CD4-positive, alpha-beta T cell treated with Interleukin-2 at 100 ng/mL for 4 hours (primary cell): ENCODE results near the gene DOCK1.

ENCODE experiments used
- DNase-seq: peaks from one replicate; pipeline ENCODE4 v3.0.0-alpha.2; 2020; ENCODE audit warnings: low spot score

Gene DOCK1

DNA sequence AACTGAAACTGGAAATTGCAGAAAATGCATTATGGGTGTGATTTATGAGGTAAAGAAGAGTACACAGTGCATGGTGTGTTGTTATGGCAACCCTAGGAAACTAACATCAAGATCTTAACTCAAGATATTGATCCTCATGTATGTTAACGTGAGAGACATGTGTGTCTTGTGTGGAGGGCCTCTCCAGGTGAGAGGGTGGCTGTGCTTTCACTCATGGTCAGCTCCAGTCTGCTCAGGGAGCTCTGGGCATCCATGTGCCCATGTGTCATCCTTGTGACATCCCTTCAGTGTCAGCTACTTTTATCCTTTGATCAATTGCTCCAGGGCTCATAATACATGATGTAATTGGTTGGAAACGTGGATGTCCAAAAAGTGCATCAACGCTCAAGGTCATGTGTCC lies 316.1 kb downstream of the DOCK1 start:
- no peak for DNase-seq

DNA sequence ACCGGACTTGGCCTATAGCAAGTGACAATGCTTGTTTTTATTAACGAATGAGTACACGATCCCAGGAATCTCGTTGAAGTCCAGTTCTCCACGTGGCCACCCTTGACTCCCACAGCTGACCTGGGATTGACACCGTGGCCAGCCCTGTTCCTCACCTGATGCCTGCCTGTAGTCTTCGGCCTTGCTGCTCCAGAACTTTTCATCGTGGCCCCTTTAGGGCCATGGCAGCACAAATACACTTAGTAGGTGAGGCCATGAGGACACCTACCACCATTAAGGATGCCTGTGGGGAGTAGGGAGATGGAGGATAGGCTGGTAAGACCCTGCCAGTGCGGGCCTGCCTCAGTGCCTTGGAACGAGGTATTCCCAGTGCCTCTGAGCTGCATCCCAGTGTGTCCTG lies 321.8 kb downstream of the DOCK1 start:
- DNase-seq: no peak

- DNase-seq: no peak
Observed at GRCh38 chr10:127227663-127228062, 322.4 kb downstream of the DOCK1 start.

DNA sequence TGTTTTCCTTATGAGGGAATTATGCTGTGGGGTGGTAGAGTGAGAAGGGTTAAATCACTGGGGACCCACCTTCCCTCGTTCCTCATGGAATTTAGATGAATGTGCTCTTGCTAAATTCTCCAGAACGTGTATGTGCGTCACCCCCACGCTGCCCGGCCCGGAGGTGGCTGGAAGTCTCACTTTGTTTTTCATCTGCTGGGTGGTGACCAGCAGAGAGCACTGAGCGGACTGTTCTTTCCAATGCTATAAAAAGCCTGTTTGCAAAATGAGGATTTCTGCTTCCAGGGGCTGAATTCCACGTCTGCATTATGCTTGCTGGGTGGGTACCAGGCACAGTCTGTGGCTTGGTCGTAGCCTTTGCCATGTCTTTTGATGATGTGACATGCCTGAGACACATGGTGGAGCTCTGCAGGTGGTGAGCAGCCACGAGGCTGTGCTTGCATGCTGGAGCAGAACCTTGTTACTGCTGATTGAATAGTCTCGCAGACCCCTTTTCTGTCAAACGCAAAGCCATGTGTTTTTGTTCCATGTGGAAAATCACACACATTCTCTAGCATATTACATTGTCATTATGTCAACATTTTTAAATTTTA lies 323.1 kb downstream of the DOCK1 start:
- DNase-seq: no peak

DNA sequence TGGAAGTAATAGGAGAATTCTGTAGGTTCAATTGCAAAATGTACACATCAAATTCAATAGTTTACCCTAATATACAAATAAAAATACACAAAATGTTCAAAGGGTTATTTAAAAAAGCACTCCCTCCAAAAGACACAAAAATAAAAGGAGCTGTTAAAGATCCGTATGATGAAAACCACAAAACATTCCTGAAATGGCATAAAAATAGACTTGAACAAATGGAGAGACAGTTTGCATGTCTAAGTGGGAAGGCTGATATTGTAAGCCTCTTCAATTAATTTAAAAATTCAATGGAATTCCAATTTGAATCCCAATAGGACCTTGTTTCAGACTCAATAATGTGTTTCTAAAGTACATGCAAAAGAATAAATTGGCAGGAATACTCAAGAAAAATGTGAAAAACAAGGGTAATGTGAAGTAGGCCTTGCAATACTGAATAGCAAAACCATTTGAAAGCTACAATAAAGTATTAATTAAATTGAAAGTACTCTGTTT lies 329.1 kb downstream of the DOCK1 start:
- no peak for DNase-seq

DNA sequence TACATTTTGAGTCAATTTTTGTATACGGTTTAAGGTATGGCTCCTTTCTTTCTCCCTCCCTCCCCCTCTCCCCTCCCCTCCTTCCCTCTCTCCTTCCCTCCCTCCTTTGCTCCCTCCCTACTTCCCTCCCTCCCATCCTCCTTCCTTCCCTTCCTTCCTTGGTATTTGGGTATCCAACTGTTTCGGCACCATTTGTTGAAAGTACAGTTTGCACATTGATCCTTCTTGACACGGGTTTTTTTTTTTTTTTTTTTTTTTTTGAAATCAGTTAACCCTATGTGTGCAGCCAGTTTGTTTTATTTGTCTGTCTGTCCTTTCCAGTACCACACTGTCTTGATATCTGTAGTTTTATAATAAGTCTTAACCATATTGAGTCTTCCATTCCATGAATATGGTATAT lies 331.0 kb downstream of the DOCK1 start:
- DNase-seq: no peak

DNA sequence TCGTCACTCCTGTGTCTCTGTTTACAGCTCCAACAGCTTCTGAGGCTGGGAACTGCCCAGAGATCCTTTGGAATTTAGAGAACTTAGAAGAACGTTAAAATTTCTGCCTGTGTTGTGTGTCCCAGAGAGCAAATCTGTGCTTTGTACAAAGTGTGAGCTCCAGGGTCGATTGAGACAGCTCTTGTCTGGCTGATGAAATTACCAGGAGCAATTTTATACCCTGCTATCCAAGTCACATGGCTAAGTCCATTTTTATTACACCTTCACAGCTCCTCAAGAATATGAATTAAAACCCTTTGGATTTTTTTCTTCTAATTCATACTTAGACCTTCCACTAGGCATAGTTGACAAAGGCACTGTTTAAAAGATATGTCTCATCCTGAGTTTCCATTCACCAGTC lies 337.7 kb downstream of the DOCK1 start:
- DNase-seq: no peak

- DNase-seq: peak; percentile 4
Observed at GRCh38 chr10:127243490-127244272, 338.5 kb downstream of the DOCK1 start.

GRCh38 chr10:127245456-127245855 lies 340.2 kb downstream of the DOCK1 start:
- no peak for DNase-seq

DNA sequence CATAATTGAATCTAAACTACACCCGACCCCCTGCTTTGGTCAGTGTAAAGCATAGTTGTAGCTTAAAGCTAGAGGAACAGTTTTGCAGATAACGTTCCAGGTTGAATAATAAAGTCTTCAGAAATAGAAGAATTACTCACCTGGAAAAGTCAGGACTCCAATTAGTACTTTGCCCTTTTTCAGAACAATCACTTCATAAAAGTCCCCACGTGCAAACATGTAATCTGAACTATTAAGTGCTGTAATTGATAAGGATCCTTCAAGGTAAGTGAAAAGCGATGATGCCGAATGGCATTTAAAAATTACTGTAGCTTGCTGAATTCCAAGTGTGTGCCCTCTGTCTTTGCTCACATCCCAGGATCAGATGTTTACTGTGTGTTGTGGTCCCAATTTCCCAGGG lies 344.8 kb downstream of the DOCK1 start:
- no peak for DNase-seq

- no peak for DNase-seq
Observed at GRCh38 chr10:127252818-127253217, 347.6 kb downstream of the DOCK1 start.

- no peak for DNase-seq
Observed at GRCh38 chr10:127254276-127254675, 349.0 kb downstream of the DOCK1 start.

DNA sequence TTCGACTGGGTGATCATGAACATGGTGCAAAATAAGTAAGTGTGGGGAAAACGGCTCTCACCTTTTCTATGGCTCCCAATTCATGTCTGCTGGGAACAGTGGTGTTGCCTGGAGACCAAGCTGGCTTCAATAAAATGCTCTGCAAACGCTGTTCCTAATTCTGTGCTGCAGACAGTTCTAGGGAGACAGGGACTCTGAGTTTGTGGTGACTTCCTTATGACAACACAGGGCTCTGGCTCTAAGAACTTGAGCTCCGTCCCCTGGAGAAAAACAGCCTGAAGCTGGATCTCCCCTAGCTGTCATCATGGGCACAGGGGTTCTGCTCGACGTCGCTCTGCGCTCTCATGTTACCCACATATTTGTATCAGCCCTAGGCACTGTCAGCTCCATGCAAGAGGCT lies 352.2 kb downstream of the DOCK1 start:
- no peak for DNase-seq

DNA sequence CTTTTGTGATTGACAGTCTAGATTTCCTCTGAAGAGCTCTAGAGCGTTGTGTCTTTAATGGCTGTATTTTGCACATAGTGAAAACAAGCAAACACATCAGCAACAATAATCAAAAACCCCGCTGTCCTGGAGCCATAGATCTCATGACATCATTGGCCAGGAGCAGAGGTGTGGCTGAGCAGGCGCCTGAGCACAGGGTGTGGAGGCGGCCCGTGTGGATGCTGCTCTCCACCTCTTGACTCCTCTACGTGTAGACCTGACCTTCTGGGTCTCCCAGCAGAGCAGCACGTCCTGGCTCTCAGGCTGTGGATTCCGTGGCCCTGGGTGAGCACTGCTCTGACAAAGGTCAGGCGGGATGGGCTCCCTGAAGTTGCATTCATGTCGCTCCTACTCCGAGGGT lies 354.1 kb downstream of the DOCK1 start:
- no peak for DNase-seq

DNA sequence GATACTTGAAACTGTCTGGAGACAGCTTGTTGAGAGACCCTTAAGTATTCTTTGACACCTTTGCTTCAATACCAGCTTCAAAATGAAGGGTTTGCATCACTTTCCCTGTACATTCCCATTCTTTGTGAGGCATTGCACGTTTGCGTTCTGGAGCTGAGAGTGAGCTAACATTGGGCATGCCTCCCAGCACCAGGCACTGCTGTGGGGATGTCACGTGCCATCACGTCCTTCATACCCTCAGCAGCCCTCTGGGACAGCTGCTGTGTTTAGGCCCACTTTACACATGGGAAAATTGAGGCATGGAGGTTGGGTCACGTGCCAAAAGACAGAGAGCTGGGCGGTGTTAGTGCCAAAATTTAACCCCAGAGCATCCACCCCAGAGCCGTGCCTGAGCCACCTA lies 357.4 kb downstream of the DOCK1 start:
- no peak for DNase-seq

DNA sequence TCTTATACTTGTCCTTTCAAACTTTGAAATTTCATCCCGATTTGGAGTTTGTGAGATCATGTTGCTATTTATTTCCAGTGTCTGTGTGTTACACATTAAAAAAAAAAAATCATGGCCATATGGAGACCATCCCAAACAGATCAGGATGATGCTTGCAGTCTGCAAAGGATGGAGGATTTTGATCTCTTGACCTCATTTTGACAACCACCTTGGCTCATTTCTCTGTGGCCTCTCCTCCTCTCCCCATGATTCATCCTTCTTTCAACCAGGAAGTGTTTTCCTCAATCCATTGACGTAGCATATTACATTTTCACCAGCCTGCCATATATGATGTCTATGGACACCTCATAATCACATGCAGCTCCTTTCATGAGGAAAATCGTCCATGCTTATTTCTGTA lies 360.1 kb downstream of the DOCK1 start:
- no peak for DNase-seq

GRCh38 chr10:127266431-127266830 lies 361.2 kb downstream of the DOCK1 start:
- DNase-seq: no peak

GRCh38 chr10:127267442-127267841 lies 362.2 kb downstream of the DOCK1 start:
- no peak for DNase-seq

DNA sequence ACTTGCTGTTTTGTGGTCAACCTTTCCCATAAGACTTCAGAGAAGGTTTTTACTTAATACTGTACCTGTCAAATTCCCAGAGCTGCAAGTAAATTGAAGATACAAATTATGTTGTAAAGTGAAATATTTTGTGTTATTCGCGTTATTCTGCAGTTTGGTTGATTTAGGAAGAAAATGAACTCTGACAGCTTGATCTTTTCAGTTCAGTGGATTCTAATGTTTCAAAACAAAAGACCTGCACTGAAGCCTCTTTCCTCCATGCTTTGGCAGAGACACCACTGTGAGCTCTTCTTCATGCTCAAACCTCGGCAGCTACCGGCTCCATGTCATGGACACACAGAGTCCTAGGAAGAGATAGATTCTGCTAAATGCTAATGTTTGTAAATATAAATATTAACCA lies 366.8 kb downstream of the DOCK1 start:
- no peak for DNase-seq

GRCh38 chr10:127275272-127275671 lies 370.0 kb downstream of the DOCK1 start:
- no peak for DNase-seq

GRCh38 chr10:127275793-127276450 lies 370.7 kb downstream of the DOCK1 start:
- DNase-seq: no peak

DNA sequence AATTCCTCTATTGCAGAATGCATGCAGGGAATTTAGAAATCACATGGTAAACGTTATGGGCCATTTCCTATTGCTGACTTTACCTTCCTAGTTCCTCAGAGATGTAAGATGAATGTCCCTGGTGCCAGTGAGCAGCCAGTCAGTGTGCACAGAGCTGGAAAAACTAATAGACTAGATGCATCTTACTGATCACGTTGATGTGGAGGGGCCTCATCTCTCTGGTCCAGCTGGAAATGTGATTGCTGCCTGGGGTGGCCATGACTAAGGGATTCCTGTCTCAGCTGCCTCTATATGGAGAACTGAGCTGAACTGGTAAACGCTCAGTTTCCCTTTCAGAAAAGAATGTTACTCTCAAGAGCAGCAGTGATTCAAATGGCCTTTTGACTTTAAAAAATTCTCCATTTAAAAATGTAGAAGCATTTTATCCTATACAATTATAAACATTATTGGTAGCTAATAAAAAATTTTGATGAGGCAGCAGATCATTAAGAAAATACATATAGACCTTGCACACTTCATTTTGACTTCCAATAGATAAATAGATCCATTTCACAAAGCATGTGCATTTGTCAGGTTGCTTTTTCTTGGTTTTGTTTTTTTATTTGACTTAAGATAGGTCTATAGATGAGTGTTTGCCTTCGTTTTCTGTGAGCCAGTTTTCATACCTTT lies 371.7 kb downstream of the DOCK1 start:
- no peak for DNase-seq

DNA sequence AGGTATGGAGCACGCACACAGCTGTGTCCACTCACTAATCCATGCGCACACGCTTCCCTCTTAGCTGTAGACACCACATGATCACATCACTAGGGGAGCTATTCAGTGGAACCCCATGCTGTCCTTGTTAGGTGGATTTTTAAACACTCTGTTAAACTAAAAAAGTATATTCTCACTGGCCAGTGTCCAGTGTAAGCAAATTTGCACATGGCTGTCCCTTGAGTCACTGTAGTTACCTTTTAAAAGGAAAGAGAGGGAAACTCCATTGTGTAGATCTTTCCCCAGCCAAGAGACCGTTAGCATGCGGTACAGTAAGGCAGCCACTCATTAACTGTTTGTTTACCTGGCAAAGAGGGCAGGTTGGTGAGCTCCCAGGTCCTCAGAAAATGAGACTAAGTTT lies 372.8 kb downstream of the DOCK1 start:
- no peak for DNase-seq
